ENCODE data around the gene TCF19. TPM values are rescaled to one million over a fixed set of nuclear protein-coding genes. Genes with fewer than 3 reads are reported as not detected.

The TCF19 gene
- total and polyA plus RNA-seq, 10 of the 15 experiments (the other 5 are each of a cell fraction or from before 2014, with no cell fraction given), result 7.7 to 103 (median 53.3) TPM

GRCh38 chr6:31197559-31198305 is 39.3 kb downstream of the TCF19 start (continued):
- TF ChIP-seq, protein P1, sequence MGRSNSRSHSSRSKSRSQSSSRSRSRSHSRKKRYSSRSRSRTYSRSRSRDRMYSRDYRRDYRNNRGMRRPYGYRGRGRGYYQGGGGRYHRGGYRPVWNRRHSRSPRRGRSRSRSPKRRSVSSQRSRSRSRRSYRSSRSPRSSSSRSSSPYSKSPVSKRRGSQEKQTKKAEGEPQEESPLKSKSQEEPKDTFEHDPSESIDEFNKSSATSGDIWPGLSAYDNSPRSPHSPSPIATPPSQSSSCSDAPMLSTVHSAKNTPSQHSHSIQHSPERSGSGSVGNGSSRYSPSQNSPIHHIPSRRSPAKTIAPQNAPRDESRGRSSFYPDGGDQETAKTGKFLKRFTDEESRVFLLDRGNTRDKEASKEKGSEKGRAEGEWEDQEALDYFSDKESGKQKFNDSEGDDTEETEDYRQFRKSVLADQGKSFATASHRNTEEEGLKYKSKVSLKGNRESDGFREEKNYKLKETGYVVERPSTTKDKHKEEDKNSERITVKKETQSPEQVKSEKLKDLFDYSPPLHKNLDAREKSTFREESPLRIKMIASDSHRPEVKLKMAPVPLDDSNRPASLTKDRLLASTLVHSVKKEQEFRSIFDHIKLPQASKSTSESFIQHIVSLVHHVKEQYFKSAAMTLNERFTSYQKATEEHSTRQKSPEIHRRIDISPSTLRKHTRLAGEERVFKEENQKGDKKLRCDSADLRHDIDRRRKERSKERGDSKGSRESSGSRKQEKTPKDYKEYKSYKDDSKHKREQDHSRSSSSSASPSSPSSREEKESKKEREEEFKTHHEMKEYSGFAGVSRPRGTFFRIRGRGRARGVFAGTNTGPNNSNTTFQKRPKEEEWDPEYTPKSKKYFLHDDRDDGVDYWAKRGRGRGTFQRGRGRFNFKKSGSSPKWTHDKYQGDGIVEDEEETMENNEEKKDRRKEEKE (IDR thresholded peaks at IDR 0.05), result no peak
- TF ChIP-seq, protein P2, sequence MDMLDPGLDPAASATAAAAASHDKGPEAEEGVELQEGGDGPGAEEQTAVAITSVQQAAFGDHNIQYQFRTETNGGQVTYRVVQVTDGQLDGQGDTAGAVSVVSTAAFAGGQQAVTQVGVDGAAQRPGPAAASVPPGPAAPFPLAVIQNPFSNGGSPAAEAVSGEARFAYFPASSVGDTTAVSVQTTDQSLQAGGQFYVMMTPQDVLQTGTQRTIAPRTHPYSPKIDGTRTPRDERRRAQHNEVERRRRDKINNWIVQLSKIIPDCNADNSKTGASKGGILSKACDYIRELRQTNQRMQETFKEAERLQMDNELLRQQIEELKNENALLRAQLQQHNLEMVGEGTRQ (IDR thresholded peaks at IDR 0.05; ENCODE audit: borderline replicate concordance, low read depth, low read length), result no peak
- no peak for TF ChIP-seq LARP7 (IDR thresholded peaks at IDR 0.05)
- TF ChIP-seq ZBTB4 (CRISPR knock-in tag; IDR thresholded peaks at IDR 0.05), result 0 out of 2 replicates have a peak, but pooled peaks have one; percentile 13
- TF ChIP-seq, protein P3, sequence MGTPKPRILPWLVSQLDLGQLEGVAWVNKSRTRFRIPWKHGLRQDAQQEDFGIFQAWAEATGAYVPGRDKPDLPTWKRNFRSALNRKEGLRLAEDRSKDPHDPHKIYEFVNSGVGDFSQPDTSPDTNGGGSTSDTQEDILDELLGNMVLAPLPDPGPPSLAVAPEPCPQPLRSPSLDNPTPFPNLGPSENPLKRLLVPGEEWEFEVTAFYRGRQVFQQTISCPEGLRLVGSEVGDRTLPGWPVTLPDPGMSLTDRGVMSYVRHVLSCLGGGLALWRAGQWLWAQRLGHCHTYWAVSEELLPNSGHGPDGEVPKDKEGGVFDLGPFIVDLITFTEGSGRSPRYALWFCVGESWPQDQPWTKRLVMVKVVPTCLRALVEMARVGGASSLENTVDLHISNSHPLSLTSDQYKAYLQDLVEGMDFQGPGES (IDR thresholded peaks at IDR 0.05), result no peak
- TF ChIP-seq HDAC2 (IDR thresholded peaks at IDR 0.05), result no peak
- TF ChIP-seq SREBF2 (IDR thresholded peaks at IDR 0.05; ENCODE audit: low read length), result no peak
- peak; percentile 65; the same call in 1 of the 2 replicates for TF ChIP-seq PML (IDR thresholded peaks at IDR 0.05; ENCODE audit: low read length)
- no peak; the same call in 1 of the 2 replicates for TF ChIP-seq TARDBP (IDR thresholded peaks at IDR 0.05; ENCODE audit: borderline replicate concordance)
- TF ChIP-seq KAT2A (conservative IDR thresholded peaks at IDR 0.05; ENCODE audit: control insufficient read depth, low read depth, low read length), result no peak
- TF ChIP-seq FOXK2 (IDR thresholded peaks at IDR 0.05), result 0 out of 2 replicates have a peak, but pooled peaks have one; percentile 25
- peak; percentile 46 for TF ChIP-seq MEF2B (IDR thresholded peaks at IDR 0.05; ENCODE audit: partially characterized antibody, poor library complexity, severe bottlenecking)
- TF ChIP-seq RB1 (IDR thresholded peaks at IDR 0.05; ENCODE audit: borderline replicate concordance), result no peak; the same call in 1 of the 2 replicates
- TF ChIP-seq CBX5 (IDR thresholded peaks at IDR 0.05; ENCODE audit: low read depth), result no peak
- TF ChIP-seq, protein P4, sequence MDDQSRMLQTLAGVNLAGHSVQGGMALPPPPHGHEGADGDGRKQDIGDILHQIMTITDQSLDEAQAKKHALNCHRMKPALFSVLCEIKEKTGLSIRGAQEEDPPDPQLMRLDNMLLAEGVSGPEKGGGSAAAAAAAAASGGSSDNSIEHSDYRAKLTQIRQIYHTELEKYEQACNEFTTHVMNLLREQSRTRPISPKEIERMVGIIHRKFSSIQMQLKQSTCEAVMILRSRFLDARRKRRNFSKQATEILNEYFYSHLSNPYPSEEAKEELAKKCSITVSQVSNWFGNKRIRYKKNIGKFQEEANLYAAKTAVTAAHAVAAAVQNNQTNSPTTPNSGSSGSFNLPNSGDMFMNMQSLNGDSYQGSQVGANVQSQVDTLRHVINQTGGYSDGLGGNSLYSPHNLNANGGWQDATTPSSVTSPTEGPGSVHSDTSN (IDR thresholded peaks at IDR 0.05; ENCODE audit: insufficient replicate concordance, low read depth, low read length), result peak; percentile 57
- TF ChIP-seq EZH2 (IDR thresholded peaks at IDR 0.05; ENCODE audit: borderline replicate concordance, control insufficient read depth, low read depth, low read length), result no peak
- TF ChIP-seq RAD51 (IDR thresholded peaks at IDR 0.05), result no peak

Measured in GM12878 (cell line).